Measurements from ENCODE around the gene MRPL14.
"Not testable (repeated sequence)": the region's sequence is repeated elsewhere in the genome, so short reads cannot be mapped to it uniquely, and the experiment has no call there.

The MRPL14 gene

DNA sequence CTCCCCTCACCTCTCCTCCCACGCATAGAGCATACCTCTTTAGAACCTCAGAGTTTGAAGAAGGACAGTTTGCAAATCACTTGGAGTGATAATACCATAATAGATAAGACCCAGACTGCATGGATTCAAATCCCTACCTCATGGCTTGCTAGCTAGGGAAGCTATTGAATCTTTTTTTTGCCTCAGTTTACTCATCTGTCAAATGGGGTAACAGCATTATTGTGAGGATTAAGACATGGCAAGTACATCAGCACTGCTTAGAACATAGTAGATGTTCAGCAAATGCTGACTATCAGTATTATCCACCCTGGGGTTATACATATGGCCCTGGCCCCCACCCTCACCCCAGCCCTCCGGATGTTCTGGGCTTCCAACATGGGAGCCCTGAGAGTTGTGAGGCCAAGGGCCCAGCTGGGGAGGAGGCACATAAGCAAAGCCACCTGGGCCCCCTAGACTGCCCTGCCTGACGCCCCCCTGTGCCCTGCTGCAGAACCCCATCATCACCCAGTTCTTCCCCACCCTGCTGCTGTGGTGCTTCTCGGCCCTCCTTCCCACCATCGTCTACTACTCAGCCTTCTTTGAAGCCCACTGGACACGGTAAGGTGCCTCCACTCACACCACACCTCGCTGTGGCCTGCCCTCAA, 22.2 kb upstream of the MRPL14 start:
- no peak for DNase-seq

DNA sequence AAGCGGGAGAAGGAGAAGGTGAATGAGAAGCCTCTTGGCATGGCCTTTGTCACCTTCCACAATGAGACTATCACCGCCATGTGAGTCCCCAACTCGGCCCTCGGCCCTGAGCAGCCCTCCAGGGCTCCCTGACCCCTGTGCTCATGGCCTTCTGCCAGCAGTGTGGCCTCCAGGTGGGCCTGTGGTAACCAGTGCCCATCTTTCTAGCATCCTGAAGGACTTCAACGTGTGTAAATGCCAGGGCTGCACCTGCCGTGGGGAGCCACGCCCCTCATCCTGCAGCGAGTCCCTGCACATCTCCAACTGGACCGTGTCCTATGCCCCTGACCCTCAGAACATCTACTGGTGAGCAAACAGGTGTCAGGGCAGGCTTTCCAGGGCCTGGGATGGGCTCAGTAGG, 21.1 kb upstream of the MRPL14 start:
- no peak for DNase-seq

DNA sequence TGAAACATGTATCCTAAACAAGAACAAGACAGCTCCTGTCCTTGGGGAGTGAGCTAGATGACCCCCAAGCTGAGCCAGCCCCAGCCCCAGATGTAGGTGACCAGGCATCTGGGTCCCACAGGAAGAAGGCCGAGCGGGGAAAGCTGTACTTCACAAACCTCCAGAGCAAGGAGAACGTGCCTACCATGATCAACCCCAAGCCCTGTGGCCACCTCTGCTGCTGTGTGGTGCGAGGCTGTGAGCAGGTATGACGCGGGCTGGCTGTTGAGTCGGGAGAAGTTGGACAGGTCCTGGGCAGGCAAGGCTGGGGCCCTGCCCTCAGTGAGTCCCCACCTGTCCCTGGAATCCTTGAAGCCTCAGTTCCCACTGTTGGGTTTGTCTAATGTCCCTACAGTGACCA, 20.0 kb upstream of the MRPL14 start:
- no peak for DNase-seq

DNA sequence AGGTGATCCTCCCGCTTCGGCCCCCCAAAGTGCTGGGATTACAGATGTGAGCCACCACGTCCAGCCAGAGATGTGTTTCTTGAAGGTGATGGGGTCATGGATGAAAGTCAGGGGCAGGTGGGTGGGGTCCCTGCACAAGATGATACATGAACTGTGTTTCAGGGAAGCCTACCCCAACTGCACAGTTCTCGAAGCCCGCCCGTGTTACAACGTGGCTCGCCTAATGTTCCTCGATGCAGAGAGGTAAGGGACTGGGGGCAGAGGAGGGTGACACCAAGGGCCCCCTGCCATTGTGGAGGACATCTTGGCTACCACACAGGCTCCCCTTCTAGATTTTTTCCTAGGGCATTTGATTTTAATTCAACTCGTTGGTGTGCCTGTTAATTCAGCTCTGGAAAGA, 19.4 kb upstream of the MRPL14 start:
- no peak for DNase-seq

DNA sequence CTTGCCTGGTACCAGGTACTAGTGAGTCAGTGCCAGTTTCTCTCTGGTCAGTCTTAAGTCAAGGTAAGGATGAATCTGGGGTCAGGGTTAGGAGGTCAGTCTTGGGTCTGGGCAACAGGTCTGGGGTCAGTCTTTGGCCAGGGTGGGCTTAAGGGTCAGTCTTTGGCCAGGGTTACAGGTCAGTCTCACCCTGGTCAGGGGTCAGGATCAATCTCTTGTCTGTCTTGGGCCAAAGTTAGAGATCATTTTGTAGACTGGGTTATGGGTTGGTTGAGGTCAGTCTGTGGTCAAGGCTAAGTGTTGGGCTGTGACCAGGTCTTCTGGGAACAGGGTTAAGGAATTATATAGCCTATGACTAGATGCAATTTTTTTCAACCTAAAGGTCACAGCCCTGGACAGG, 18.6 kb upstream of the MRPL14 start:
- DNase-seq = no peak

DNA sequence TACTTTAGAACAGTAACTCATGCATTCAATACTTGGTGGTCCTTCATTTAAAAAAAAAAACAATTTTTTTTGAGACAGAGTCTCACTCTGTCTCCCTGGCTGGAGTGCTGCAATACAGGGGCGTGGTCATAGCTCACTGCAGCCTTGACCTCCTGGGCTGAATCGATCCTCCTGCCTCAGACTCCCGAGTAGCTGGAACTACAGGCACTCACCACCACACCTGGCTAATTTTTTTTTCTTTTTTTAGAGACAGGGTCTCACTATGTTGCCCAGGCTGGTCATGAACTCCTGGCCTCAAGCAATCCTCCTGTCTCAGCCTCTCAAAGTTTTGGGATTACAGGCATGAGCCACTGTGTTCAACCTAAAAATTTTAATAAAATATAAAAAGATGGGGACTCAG, 17.3 kb upstream of the MRPL14 start:
- DNase-seq = not testable (repeated sequence)

DNA sequence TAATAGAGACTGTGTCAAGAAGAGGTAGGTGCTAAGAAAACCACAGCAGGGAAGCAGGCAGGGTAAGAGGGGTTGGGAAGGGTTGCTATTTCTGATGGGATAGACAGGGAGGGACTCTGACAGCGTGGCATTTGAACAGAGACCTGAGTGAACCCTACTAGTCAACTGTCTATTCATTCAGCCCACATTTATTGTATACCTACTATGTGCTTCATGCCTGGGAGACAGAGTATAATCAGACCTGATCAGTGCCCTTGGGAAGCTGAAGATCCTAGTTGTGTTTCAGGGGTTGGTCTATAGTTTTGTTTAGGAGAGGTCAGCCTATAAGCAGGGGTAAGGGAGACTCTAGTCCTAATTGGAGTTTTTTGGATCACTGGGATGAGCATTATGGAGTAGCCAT, 16.5 kb upstream of the MRPL14 start:
- DNase-seq = no peak

DNA sequence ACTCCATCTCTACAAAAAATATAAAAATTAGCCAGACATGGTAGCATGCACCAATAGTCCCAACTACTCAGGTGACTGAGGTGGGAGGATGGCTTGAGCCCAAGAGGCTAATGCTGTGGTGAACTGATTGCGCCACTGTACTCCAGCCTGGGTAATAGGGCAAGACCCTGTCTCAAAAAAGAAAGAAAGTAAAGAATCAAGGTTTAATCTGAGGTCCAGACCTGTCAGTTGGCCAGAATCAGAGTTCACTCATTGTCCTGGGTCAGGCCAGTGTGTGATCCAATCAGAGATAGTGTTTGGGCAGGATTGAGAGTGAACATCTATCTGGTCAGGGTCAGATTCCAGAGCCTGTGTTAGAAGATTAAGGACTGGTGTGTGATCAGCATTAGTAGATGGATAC, 15.6 kb upstream of the MRPL14 start:
- no peak for DNase-seq

DNA sequence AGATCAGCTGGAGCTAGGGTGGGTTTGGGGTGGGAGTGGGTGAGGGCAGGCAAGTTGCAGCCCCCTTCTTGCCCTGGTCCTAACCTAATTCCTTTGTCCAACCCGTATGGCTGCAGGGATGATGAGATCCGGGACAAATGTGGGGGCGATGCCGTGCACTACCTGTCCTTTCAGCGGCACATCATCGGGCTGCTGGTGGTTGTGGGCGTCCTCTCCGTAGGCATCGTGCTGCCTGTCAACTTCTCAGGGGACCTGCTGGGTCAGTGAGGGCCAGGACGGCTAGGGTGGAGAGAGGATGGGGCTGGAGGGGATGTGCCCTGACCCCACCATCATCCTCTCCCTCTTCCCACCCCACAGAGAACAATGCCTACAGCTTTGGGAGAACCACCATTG, 12.1 kb upstream of the MRPL14 start:
- no peak for DNase-seq

DNA sequence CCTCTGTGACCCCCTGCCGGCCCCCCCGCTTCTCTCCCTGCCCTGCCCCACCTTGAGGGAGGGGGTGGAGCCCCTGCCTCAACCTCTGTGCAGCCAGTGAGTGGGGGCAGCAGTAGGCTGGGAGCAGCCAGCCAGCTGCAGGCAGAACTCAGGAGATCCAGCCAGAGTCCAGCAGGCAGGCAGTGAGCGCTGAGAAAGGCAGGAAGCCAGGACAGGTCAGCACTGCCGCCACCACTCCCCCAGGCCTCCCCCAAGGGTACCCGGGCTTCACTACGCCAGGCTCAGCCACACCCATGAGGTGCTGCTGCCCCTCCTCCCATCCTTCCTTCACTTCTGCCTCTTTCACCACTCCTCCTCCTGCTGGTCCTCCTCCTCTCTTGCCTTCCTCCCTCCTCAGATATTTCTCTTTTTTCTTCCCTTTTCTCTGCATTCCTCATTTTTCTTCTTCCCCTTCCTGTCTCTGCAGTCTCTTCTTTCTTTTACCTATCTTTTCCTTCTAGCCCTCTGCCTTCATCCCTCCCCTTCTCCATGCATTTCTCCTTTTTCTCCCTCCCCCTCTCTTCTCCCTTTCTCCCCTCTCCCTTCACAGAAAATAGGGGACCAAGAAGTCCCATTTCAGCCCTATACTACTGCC, 11.6 kb upstream of the MRPL14 start:
- DNase-seq = no peak

DNA sequence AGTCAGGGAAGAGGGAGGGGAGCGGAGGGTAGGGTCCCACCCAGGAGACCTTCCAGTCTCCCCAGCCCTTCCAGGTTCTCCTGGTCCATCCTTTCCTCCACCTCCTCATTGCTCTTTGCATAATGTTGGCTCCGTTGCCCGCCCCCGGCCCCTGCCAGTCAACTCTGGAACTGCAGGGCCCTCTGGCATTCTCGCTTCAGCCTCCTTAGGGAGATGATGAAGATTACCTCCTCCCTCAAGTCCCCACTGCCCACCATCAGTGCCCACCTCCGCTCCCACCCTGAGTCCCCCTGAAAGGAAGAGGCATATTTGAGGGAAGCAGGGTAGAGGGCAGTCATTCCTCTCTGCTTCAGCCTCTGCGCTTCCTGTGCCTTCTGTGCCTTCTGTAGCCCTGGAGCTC, 8.6 kb upstream of the MRPL14 start:
- no peak for DNase-seq

DNA sequence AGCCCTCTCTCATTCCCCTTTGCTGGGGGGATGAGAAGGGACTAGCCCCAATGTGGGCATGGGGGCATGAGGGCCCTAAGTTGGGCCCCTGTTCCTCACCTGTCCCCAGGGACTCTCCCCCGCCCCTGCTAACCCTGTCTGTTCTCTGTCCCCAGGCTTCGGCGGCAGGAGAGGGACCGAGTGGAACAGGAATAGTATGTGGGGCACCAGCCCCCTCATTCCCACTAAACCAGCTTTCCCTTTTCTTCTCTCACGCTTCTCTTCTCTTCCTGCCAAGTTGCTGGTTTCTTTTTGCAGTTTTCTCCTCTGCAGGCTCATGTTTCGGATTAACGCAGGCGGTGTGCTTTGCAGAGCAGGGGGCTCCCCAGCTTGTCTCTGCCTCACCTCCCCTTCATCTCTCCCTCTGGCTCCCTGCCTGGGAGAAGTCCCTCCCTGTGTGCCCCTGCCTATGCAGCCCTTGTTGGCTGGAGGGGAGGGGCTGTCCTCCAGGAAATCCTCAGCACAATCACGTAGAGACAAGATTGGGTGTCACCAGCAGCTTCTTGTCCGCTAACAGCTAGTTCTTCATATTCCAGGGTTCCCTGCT, 8.0 kb upstream of the MRPL14 start:
- no peak for DNase-seq

DNA sequence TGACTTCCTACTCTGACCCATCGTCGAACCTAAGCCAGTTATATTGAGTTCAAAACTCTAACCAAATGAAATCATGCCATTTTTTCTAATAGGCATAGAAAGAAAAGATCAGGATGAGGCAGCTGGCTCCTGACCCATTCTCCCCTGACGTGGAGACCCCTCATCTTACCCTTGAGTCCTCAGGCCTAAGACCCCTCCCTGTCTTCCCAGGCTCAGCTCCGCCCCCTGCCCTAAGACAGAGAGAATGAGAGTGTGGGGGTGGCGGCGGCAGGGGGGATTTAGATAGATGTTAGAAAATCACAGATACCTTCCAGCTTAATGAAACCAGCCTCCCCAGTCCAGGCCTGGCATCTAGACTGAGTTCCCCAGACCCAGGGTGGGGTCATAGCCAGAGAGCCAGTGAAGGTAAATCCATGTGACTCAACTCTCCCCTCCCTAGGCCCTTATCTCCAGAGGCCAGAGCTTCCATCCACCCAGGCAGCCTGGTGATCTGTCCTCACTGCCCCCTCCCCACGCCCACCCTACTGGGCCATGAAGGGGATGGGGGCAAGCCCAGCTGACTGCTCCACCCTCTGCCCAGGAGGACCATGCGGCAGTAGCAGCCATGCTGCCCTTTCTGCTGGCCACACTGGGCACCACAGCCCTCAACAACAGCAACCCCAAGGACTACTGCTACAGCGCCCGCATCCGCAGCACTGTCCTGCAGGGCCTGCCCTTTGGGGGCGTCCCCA, 6.9 kb upstream of the MRPL14 start:
- no peak for DNase-seq

DNA sequence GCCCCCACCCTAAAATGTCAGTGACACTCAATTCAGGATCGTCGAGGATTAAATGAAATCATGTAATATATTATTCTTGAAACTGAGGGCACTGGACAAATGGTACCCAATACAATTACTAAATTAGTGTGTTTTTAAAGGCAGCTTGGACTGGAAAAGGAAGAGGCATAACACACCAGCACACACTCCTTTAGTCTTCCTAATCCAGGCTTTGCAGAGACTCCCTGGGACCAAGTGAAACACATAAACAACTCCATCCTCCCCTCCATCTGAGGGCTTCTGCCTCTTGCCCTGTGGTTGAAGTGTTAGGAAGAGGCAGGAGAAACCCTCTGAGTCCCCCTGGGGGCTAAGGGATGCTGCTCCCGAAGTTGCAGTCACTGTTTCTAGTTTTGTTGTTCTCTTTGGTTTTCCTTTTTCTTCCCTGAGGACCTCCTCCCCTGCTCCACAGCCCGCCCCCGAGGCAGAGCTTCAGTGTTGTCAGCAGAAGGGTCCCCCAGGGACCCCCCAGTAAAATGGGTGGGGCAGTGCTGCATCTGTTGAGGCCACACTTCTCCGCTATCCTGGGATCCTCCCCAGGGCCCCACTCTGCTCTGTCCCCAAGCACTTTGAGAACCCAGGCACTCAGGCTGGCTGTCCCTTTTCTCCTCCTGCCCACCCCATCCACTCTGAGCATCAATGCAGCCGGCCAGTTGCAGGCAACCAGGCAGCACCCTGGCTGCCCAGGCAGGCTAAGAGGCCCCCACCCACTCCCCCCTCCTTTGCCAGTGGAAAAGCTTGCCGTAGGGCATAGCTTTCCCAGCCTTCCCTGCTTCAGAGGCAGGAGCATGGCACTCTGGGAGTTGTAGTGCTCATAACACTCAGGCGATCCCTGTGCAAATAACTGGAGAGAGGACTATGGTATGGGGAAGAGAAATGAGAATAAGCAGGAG, 6.0 kb upstream of the MRPL14 start:
- no peak for DNase-seq

DNA sequence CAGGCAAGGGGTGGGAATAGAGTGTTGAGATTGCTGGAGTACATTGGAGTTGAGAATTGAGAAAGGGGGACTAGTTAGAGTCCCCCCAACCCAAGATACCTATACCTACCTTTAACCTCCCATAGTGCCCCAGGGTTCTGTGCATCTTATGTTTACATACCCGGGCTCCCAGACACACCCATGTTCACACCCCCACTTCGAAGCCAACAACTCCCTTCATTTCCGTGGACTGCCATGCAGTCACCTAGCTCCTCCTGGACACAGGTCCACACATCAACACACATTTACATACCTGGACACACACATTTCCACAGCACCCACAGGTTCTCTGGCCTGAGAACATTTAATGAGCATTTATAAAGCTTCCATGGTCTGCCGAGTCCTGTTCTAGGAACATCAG, 5.2 kb upstream of the MRPL14 start:
- no peak for DNase-seq

DNA sequence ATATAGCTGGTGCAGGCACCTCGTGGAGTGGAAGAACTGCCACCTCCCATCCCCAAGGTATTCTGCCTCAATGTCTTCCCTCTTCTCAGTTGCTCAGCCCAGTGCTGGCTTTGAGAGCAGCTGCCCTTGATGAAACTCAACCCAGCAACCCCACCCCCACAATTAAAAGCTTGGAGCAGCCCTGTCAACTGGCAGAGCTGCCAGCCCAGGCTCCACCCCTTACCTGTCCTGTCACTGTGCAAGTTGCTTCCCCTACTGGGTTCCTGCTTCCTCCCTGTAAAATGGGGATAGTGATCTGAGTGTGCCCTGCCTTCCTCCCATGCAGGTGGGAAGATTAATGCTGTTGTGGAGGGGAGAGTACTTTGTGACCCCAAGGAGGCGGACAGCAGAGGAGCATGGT, 4.6 kb upstream of the MRPL14 start:
- DNase-seq = no peak

DNA sequence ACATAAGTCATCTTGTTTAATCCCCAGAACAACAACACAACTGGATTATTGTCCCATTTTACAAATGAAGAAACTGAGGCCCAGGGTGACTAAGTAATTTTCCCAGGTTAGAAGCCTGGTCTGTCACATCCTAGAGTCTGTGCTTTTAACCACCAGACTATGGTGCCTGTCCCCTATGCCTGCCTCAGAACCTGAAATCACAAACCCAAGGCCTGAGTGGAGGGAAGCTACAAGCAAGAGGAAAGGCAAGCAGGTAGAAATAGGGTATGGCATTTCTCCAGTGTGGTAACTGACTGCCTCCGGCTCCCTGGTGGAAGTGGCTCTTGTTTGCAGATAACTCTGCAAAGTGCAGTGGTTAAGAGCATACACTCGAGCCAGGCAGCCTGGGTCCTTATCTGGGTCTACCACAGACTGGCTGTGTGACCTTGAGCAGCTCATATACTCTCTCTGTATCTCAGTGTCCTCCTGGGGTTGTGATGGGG, 2.6 kb upstream of the MRPL14 start:
- DNase-seq = no peak

DNA sequence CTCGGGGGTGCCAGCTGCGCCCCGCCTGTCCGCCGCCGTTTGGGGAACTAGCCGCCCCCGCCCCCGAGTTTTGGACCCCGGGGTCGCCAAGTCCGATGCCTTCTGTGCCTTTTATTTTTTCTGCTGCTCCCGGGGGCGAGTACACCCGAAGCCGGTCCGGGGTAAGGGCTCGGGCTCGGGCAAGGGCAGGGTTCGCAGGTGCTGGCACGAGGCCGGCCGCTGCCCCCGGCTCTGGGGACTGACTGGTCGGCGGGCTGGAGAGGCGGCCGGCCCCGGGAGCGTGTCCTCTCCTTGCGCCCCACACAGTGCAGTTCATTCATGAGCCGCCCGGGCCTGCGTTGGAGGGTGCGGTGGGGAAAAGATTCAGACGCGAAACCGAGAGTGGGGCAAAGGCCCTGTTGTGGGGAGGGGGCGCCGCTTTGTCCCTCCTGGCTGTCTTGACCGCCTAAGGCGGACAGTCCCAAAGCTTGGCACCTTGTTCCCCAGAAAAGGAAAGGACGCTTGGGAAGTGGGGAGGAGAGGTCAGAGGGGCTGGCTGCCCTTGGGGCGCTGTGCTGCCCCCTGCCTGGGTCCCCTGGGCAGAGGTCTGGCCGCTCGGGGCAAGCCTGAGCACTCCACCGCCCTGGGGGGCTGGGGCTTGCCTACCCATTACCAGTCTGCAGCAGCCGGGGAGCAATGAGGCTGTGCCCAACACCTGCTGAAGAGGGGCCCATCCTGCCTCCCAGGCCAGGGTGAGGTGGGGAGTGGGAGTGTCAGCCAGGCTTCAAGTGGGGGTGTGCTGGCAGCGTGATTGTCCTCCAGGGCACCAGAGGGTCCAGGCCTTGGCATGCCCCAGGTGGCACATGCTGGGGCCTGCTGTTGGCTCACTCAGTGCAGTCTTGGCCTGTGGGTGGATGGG, 1.0 kb upstream of the MRPL14 start:
- DNase-seq = no peak

DNA sequence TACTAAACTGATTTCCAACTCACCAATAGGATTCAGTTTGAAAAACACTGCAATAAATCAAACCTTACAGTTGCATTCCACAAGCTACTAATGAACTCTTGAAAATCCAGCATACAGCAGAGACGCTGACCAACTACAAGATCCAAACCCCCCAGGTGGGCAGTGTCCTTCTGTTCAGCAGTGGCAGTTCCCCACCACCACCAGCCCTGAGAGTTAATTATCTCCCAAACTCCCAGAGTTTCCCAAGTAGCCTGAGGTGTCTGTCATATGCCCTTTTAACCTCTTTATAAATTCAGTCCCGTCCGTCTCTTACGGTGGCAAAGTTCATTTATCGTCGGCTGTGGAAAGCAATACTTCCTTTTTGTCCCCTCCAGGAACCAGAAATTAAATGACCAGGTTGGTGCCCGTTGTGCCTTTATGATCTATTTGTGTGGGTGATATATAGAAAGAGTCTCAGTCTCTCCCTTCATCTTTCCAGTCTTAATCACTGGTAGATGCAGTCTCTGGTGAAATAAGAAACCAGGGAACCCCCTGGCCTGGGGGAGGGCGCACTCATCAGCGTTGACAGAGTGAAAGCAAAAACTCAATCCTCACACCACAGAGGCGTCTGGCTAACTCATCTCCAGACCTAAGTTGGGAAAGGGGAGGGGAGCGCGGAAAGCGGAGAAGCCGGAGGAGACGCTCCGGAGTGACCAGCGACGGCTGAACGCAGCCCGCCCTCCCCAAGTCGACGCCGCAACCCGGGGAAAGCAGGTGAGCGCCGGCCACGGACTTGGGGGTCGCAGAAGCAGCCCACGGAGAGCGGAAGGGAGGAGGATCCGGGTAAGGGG, 717 bp downstream of the MRPL14 start:
- DNase-seq = peak; percentile 24

DNA sequence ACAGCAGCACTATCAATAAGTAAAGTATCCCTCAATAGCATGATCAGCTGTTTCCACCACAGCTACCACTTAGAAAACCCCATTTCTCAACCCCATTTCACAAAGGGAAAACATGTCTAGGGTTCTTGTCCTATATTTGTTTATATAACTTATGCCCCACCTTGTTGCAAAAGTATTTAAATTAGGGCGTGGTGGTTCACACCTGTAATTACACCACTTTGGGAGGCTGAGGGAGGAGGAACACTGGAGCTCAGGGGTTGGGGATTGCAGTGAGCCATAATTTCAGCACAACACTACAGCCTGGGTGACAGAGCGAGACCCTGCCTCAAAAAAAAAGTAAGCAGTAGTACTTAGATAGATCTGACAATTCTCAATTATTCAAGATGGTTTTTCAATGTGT, 3.7 kb downstream of the MRPL14 start:
- no peak for DNase-seq

DNA sequence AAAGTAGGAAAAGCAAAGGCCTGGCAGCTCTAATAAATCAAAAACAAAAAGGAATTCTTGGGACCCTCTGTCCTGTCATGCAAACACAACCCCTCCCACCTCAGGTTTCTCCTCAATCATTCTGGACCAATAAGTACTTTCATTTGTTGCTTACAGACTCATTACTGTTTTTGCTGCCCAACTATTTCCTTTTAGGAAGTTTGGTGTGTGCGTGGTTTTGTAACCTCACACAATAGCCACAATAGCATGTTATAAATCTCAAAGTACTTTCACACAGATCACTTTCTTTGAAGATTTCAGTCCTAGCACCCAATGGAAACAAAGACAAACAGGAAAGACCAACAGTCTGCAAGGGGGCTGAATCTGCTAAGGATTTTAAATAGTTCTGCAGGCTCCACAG, 4.5 kb downstream of the MRPL14 start:
- no peak for DNase-seq

Data from activated effector memory CD4-positive, alpha-beta T cell treated with Interleukin-2 at 50 U/mL for 16 hours (primary cell).